Hepatocyte (in vitro differentiated cells): ENCODE measurements around the gene ZBTB16.

Experiments used
- EZH2 ChIP-seq: fragments of 200-600 bp; sonication (generic); IDR thresholded peaks from 2 replicates; pipeline ENCODE4 v1.6.1; 2016; ENCODE audit warnings: antibody characterized with exemption, mild to moderate bottlenecking, borderline replicate concordance
- TF ChIP-seq, protein P1 (sequence below): fragments of 200-600 bp; sonication (generic); IDR thresholded peaks from 2 replicates; pipeline ENCODE4 v1.5.1; 2016; ENCODE audit warnings: antibody characterized with exemption, mild to moderate bottlenecking; ENCODE audit not compliant: poor library complexity

DNA sequence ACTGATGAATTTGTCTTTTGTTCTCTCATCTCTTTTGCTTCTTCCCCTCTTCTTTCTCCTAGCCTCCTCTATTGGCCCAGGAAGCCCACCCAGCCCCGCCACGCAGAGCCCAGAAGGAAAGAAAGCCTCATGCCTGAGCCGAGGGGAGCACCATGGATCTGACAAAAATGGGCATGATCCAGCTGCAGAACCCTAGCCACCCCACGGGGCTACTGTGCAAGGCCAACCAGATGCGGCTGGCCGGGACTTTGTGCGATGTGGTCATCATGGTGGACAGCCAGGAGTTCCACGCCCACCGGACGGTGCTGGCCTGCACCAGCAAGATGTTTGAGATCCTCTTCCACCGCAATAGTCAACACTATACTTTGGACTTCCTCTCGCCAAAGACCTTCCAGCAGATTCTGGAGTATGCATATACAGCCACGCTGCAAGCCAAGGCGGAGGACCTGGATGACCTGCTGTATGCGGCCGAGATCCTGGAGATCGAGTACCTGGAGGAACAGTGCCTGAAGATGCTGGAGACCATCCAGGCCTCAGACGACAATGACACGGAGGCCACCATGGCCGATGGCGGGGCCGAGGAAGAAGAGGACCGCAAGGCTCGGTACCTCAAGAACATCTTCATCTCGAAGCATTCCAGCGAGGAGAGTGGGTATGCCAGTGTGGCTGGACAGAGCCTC, 3.8 kb downstream of the ZBTB16 start:
- TF ChIP-seq, protein P1, sequence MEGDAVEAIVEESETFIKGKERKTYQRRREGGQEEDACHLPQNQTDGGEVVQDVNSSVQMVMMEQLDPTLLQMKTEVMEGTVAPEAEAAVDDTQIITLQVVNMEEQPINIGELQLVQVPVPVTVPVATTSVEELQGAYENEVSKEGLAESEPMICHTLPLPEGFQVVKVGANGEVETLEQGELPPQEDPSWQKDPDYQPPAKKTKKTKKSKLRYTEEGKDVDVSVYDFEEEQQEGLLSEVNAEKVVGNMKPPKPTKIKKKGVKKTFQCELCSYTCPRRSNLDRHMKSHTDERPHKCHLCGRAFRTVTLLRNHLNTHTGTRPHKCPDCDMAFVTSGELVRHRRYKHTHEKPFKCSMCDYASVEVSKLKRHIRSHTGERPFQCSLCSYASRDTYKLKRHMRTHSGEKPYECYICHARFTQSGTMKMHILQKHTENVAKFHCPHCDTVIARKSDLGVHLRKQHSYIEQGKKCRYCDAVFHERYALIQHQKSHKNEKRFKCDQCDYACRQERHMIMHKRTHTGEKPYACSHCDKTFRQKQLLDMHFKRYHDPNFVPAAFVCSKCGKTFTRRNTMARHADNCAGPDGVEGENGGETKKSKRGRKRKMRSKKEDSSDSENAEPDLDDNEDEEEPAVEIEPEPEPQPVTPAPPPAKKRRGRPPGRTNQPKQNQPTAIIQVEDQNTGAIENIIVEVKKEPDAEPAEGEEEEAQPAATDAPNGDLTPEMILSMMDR, result no peak
- TF ChIP-seq EZH2, result no peak
